Glomerular visceral epithelial cell (primary cell): ENCODE results near the gene HBM.
"Not testable (repeated sequence)": the region's sequence is repeated elsewhere in the genome, so short reads cannot be mapped to it uniquely, and the experiment has no call there.

Experiments used
- DNase-seq: peaks from one replicate; pipeline ENCODE4 v3.0.0-alpha.2; 2016; ENCODE audit errors: extremely low spot score

HBM gene

GRCh38 chr16:169014-169413 is 3.2 kb downstream of the HBM start:
- no peak for DNase-seq

GRCh38 chr16:170088-170507 is 4.3 kb downstream of the HBM start:
- DNase-seq, result not testable (repeated sequence)

GRCh38 chr16:170788-171187 is 5.0 kb downstream of the HBM start:
- DNase-seq, result no peak

- not testable (repeated sequence) for DNase-seq
These were observed 6.7 kb downstream of the HBM start, which contains the start of gene HBA2 for GRCh38 chr16:172374-172941. TSS of gene HBA2 (plus strand) at chr16:172876. CDS start at chr16:172913, 37 bp downstream.

- not testable (repeated sequence) for DNase-seq
These were observed 7.6 kb downstream of the HBM start for GRCh38 chr16:173211-173854.

- DNase-seq, result not testable (repeated sequence)
These were observed 8.4 kb downstream of the HBM start for GRCh38 chr16:173928-174769.

- no peak for DNase-seq
These were observed 9.5 kb downstream of the HBM start for GRCh38 chr16:175011-175949.

GRCh38 chr16:176006-176405 is 10.2 kb downstream of the HBM start:
- DNase-seq, result not testable (repeated sequence)

- not testable (repeated sequence) for DNase-seq
These were observed 11.0 kb downstream of the HBM start, which contains the start of gene HBA1 for GRCh38 chr16:176477-177382. TSS of gene HBA1 (plus strand) at chr16:176680. CDS start at chr16:176717, 37 bp downstream.

- DNase-seq, result no peak
These were observed 11.6 kb downstream of the HBM start for GRCh38 chr16:177394-177822.

GRCh38 chr16:177981-178667 is 12.3 kb downstream of the HBM start:
- DNase-seq, result no peak

- no peak for DNase-seq
These were observed 12.9 kb downstream of the HBM start for GRCh38 chr16:178668-179015.

- no peak for DNase-seq
These were observed 13.7 kb downstream of the HBM start for GRCh38 chr16:179211-180092.

GRCh38 chr16:180101-180675 is 14.4 kb downstream of the HBM start, which contains the start of gene HBQ1:
TSS of gene HBQ1 (plus strand) at chr16:180459. CDS start at chr16:180487, 28 bp downstream.
- peak; percentile 13 for DNase-seq

GRCh38 chr16:180681-181564 is 15.1 kb downstream of the HBM start:
- peak; percentile 19 for DNase-seq

- DNase-seq, result peak; percentile 67
These were observed 15.8 kb downstream of the HBM start for GRCh38 chr16:181565-182021.

- no peak for DNase-seq
These were observed 17.2 kb downstream of the HBM start for GRCh38 chr16:183005-183404.
